ENCODE results near the gene CTH.
"Not testable (repeated sequence)": the region's sequence is repeated elsewhere in the genome, so short reads cannot be mapped to it uniquely, and the experiment has no call there.

The CTH gene

DNA sequence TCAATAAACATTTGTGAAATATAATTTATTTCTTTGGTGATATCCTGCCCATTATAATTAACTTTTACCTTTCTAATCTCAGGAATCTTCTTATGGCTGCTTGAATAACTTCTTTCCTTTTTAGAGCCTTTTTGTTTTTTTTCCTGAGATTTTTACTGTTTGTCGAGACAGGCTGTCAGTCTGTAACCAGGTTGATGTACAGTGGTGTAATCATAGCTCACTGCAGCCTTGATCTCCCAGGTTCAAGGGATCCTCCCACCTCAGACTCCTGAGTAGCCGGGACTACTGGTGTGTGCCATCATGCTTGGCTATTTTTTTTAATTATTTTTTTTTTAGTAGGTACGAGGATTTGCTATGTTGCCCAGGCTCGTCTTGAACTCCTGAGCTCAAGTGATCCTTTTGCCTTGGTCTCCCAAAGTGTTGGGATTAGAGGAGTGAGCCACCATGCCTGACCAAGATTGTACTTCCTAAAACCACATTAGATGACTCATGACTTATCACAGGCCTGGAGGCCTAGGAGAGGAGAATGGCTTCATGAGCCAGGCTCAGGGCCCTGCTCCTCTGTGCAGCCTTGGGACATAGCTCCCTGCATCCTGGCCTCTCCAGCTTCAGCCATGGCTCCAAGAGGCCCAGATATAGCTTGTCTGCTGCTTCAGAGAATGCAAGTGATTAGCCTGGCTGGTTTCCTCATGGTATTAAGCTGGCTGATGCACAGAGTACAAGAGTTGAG, 48.6 kb downstream of the CTH start:
- Histone ChIP-seq H3K9ac (ENCODE audit: low read length) (no peak overlapping the region), H3K36me3 (ENCODE audit: control insufficient read depth, insufficient read depth, low read length, severe bottlenecking) (no peaks in the 10 kb centered on the region), H3K4me3 (ENCODE audit: low read length) (no peak overlapping the region), H3K4me1 (ENCODE audit: control insufficient read depth, insufficient read depth, low read length) (no peaks in the 10 kb centered on the region), H3K27me3 (replicated peaks; ENCODE audit: control insufficient read depth, insufficient read depth, low read length) (no peaks in the 10 kb centered on the region), H3K9me3 (ENCODE audit: control insufficient read depth, low read length) (no peaks in the 10 kb centered on the region)
- peak; percentile 46 for DNase-seq (ENCODE audit: low read depth)

DNA sequence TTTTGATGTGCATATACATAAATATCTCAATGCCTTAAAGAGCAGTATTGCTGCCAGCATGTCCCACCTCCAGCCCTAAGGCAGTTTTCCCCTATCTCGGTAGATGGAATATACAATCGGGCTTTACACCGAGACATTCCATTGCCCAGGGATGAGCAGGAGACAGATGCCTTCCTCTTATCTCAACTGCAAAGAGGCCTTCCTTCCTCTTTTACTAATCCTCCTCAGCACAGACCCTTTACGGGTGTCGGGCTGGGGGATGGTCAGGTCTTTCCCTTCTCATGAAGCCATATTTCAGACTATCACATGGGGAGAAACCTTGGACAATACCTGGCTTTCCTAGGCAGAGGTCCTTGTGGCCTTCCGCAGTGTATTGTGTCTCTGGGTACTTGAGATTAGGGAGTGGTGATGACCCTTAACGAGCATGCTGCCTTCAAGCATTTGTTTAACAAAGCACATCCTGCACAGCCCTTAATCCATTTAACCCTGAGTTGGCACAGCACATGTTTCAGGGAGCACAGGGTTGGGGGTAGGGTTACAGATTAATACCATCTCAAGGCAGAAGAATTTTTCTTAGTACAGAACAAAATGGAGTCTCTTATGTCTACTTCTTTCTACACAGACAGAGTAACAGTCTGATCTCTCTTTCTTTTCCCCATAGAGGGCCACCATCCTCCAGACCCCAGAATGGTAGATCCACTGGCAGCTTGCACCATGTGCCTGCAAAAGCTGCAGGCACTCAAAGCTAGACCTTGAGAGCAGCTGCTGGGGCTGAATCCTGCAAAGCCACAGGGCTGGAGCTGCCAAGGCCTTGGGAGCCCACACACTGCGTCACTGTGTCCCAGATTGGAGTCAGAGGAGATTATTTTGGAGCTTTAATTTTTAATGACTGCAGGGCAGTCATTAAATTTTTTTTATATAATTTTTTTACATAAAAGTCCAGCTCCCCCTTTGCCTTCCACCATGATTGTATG, 50.0 kb downstream of the CTH start:
- not testable (repeated sequence) for DNase-seq (ENCODE audit: low read depth); H3K36me3 ChIP-seq (ENCODE audit: control insufficient read depth, insufficient read depth, low read length, severe bottlenecking); H3K27me3 ChIP-seq (replicated peaks; ENCODE audit: control insufficient read depth, insufficient read depth, low read length)

DNA sequence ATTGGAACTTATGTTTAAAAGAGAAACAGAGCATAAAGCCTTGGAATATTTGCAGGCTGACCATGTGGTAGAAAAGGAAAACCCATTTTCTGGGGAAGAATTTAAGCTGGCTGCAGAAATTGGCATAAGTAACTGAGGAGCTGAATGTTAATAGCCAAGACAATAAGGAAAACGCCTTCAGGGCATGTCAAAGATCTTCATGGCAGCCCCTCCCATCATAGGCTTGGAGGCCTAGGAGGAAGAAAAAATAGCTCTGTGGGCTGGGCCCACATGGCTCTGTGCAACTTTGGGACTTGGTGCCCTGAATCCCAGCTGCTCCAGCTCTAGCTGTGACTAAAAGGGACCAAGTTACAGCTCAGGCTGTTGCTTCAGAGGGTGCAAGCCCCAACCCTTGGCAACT, 51.5 kb downstream of the CTH start:
- Histone ChIP-seq H3K4me3 (ENCODE audit: low read length) (no peak overlapping the region), H3K9ac (ENCODE audit: low read length) (no peak overlapping the region), H3K9me3 (ENCODE audit: control insufficient read depth, low read length) (no peaks in the 10 kb centered on the region), H3K36me3 (ENCODE audit: control insufficient read depth, insufficient read depth, low read length, severe bottlenecking) (no peaks in the 10 kb centered on the region), H3K4me1 (ENCODE audit: control insufficient read depth, insufficient read depth, low read length) (no peaks in the 10 kb centered on the region), H3K27me3 (replicated peaks; ENCODE audit: control insufficient read depth, insufficient read depth, low read length) (no peaks in the 10 kb centered on the region)
- peak; percentile 65 for DNase-seq (ENCODE audit: low read depth)

More for the DNA sequence above, 50.0 kb downstream of the CTH start:
- not testable (repeated sequence) for H3K4me3 ChIP-seq (ENCODE audit: low read length); H3K9me3 ChIP-seq (ENCODE audit: control insufficient read depth, low read length); H3K4me1 ChIP-seq (ENCODE audit: control insufficient read depth, insufficient read depth, low read length); H3K9ac ChIP-seq (ENCODE audit: low read length)

DNA sequence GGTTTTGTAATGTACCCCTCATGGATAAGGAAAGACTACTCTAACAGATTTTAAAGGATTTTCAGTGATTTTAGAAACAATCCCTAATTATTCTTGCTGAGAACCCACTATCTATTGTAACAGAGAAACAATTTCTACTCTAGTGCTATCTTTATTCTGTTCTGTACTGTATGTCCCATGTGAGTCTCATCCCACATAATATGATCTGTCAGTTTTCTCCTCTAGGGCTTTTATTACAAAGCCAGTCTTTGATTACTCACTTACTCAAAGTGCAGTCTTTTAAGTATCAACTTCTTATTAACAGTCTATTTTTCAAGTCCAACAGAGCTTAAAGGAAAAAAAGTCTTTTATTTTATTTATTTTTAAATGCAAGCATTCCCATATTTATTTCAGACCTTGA, 54.8 kb downstream of the CTH start:
- Histone ChIP-seq H3K4me1 (ENCODE audit: control insufficient read depth, insufficient read depth, low read length) (no peaks in the 10 kb centered on the region), H3K27me3 (replicated peaks; ENCODE audit: control insufficient read depth, insufficient read depth, low read length) (no peaks in the 10 kb centered on the region), H3K9ac (ENCODE audit: low read length) (no peak overlapping the region), H3K36me3 (ENCODE audit: control insufficient read depth, insufficient read depth, low read length, severe bottlenecking) (no peaks in the 10 kb centered on the region), H3K4me3 (ENCODE audit: low read length) (no peak overlapping the region), H3K9me3 (ENCODE audit: control insufficient read depth, low read length) (no peaks in the 10 kb centered on the region)
- peak; percentile 60 for DNase-seq (ENCODE audit: low read depth)

DNA sequence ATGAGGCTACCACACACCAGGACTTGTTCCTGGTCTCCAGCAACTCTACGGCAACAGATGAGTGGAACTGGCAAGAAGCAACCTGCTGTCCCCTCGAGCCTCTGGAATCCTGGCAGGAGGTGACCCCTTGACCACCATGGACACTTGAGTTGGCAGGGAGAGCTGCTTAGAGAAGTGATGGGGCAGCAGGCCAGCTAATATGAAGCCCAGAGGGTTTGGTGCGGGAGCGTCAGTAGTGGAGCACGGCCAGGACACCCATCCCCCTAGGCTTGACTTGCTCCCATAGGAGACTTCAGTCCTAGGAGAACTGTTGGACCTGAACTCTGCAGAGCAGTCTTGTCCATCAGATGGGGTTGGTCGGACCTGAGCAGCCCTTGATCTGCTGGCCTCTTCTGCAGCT, 56.5 kb downstream of the CTH start:
- DNase-seq (ENCODE audit: low read depth): no peak
- Histone ChIP-seq H3K9ac (ENCODE audit: low read length) (no peak overlapping the region), H3K4me3 (ENCODE audit: low read length) (no peak overlapping the region), H3K27me3 (replicated peaks; ENCODE audit: control insufficient read depth, insufficient read depth, low read length) (no peaks in the 10 kb centered on the region), H3K4me1 (ENCODE audit: control insufficient read depth, insufficient read depth, low read length) (no peaks in the 10 kb centered on the region), H3K9me3 (ENCODE audit: control insufficient read depth, low read length) (no peaks in the 10 kb centered on the region), H3K36me3 (ENCODE audit: control insufficient read depth, insufficient read depth, low read length, severe bottlenecking) (no peaks in the 10 kb centered on the region)

DNA sequence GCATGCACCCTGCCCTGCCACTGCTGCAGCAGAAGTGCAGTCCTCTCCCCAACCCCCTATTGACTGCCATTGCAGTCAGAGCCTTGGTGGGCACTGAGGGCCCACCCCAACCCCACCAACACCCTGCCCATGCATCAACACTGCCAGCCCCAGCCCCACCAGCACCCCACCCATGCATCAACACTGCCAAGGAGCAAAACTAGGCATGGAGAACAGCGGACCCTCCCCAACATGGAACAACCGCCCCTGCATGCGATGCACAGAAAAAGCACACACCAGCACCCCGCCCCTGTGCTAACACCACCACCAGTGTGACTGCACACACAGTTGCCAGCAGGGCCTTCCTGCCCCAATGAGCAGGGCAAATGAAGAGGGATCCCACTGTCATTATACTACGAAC, 57.1 kb downstream of the CTH start:
- H3K4me1 ChIP-seq (ENCODE audit: control insufficient read depth, insufficient read depth, low read length): no peaks in the 10 kb centered on the region
- no peak overlapping the region for H3K4me3 ChIP-seq (ENCODE audit: low read length)
- H3K9ac ChIP-seq (ENCODE audit: low read length): no peak overlapping the region
- no peaks in the 10 kb centered on the region for H3K27me3 ChIP-seq (replicated peaks; ENCODE audit: control insufficient read depth, insufficient read depth, low read length)
- H3K9me3 ChIP-seq (ENCODE audit: control insufficient read depth, low read length): no peaks in the 10 kb centered on the region
- DNase-seq (ENCODE audit: low read depth): no peak
- H3K36me3 ChIP-seq (ENCODE audit: control insufficient read depth, insufficient read depth, low read length, severe bottlenecking): no peaks in the 10 kb centered on the region

DNA sequence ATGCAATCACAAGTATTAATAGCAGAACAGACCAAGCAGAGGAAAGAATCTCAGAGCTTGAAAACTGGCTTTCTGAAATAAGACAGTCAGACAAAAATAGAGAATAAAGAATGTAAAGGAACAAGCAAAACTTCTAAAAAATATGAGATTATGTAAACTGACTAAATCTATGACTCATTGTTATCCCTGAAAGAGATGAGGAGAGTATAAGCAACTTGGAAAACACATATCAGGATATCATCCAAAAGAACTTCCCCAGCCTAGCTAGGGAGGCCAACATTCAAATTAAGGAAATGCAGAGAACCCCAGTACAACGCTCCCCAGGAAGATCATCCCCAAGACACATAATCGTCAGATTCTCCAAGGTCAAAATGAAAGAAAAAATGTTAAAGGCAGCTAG, 58.1 kb downstream of the CTH start:
- H3K9ac ChIP-seq (ENCODE audit: low read length); H3K4me1 ChIP-seq (ENCODE audit: control insufficient read depth, insufficient read depth, low read length); H3K9me3 ChIP-seq (ENCODE audit: control insufficient read depth, low read length); H3K4me3 ChIP-seq (ENCODE audit: low read length); H3K36me3 ChIP-seq (ENCODE audit: control insufficient read depth, insufficient read depth, low read length, severe bottlenecking); H3K27me3 ChIP-seq (replicated peaks; ENCODE audit: control insufficient read depth, insufficient read depth, low read length): not testable (repeated sequence)
- DNase-seq (ENCODE audit: low read depth): peak; percentile 19

DNA sequence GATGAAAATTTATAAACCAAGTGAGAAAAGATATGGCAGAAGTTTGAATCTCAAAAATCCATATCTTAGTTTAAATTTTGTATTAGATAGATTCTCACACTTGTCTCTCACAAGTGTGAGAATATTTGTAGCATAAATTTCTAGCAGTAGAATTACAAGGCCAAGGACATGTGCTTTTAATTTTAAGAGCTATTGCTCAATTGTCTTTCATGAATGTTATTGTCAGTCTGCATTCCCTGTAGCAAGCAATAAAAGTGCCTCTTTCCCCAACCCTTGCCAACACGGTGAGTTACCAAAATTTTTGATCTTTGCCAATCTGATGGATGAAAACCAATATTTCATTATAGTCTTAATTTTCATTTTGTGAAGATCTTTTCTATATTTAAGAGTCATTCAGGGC, 64.0 kb downstream of the CTH start:
- DNase-seq (ENCODE audit: low read depth): peak; percentile 82
- Histone ChIP-seq H3K4me1 (ENCODE audit: control insufficient read depth, insufficient read depth, low read length) (peaks cover 3% of the 10 kb centered on the region), H3K4me3 (ENCODE audit: low read length) (no peak overlapping the region), H3K9ac (ENCODE audit: low read length) (no peak overlapping the region), H3K27me3 (replicated peaks; ENCODE audit: control insufficient read depth, insufficient read depth, low read length) (no peaks in the 10 kb centered on the region), H3K9me3 (ENCODE audit: control insufficient read depth, low read length) (no peaks in the 10 kb centered on the region), H3K36me3 (ENCODE audit: control insufficient read depth, insufficient read depth, low read length, severe bottlenecking) (no peaks in the 10 kb centered on the region)

DNA sequence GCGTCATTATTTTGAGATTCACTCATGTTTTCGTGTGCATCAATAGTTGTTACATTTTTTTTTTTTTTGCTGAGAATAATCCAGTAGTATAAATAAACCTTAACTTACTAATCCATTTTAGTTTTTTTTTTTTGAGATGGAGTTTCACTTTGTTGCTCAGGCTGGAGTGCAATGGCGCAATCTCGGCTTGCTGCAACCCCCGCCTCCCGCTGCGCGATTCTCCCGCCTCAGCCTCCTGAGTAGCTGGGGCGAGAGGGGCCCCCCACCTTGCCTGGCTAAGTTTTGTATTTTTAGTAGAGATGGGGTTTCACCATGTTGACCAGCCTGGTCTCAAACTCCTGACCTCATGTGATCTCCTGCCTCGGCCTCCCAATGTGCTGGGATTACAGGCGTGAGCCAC, 66.0 kb downstream of the CTH start:
- Histone ChIP-seq H3K9me3 (ENCODE audit: control insufficient read depth, low read length) (no peaks in the 10 kb centered on the region), H3K4me3 (ENCODE audit: low read length) (no peak overlapping the region), H3K36me3 (ENCODE audit: control insufficient read depth, insufficient read depth, low read length, severe bottlenecking) (no peaks in the 10 kb centered on the region), H3K4me1 (ENCODE audit: control insufficient read depth, insufficient read depth, low read length) (peaks cover 3% of the 10 kb centered on the region), H3K9ac (ENCODE audit: low read length) (no peak overlapping the region), H3K27me3 (replicated peaks; ENCODE audit: control insufficient read depth, insufficient read depth, low read length) (no peaks in the 10 kb centered on the region)
- DNase-seq (ENCODE audit: low read depth): no peak

DNA sequence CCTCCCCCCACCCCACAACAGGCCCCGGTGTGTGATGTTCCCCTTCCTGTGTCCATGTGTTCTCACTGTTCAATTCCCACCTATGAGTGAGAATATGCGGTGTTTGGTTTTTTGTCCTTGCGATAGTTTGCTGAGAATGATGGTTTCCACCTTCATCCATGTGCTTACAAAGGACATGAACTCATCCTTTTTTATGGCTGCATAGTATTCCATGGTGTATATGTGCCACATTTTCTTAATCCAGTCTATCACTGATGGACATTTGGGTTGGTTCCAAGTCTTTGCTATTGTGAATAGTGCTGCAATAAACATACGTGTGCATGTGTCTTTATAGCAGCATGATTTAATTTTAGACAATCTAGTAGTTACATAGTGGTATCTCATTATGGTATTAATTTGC, 66.8 kb downstream of the CTH start:
- not testable (repeated sequence) for H3K9ac ChIP-seq (ENCODE audit: low read length); H3K4me1 ChIP-seq (ENCODE audit: control insufficient read depth, insufficient read depth, low read length); H3K4me3 ChIP-seq (ENCODE audit: low read length); H3K9me3 ChIP-seq (ENCODE audit: control insufficient read depth, low read length); H3K27me3 ChIP-seq (replicated peaks; ENCODE audit: control insufficient read depth, insufficient read depth, low read length); DNase-seq (ENCODE audit: low read depth); H3K36me3 ChIP-seq (ENCODE audit: control insufficient read depth, insufficient read depth, low read length, severe bottlenecking)

DNA sequence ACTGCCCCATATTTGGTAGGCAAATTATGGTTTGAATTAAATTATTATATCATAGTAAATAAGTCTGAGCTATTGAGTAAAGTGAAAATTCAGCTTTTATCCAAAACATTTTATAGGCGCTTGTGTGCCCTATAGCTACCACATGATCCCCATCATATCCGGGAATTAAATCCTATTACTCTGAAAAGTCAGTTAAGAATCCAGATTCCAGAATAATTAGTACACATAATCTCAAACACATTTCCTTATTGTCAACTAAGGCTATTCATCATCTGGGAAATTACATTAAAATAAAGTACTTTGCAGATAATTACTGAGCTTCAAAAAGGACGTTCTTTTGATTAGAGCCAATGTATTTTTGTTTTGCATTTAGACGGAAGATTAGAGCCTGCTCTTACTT, 72.3 kb downstream of the CTH start:
- no peak overlapping the region for H3K9ac ChIP-seq (ENCODE audit: low read length)
- H3K27me3 ChIP-seq (replicated peaks; ENCODE audit: control insufficient read depth, insufficient read depth, low read length): no peaks in the 10 kb centered on the region
- no peak overlapping the region for H3K4me3 ChIP-seq (ENCODE audit: low read length)
- H3K9me3 ChIP-seq (ENCODE audit: control insufficient read depth, low read length): no peaks in the 10 kb centered on the region
- no peak for DNase-seq (ENCODE audit: low read depth)
- peaks cover 15% of the 10 kb centered on the region for H3K4me1 ChIP-seq (ENCODE audit: control insufficient read depth, insufficient read depth, low read length)
- H3K36me3 ChIP-seq (ENCODE audit: control insufficient read depth, insufficient read depth, low read length, severe bottlenecking): no peaks in the 10 kb centered on the region
